Measurements from ENCODE around the gene CLIC6.
A peak's percentile ranks its signal among the peaks of the same experiment; 100 is the strongest.
"Not testable (repeated sequence)": the region's sequence is repeated elsewhere in the genome, so short reads cannot be mapped to it uniquely, and the experiment has no call there.

Gene CLIC6

GRCh38 chr21:34693192-34693810 lies 24.5 kb downstream of the CLIC6 start:
- peak; percentile 16 for DNase-seq

DNA sequence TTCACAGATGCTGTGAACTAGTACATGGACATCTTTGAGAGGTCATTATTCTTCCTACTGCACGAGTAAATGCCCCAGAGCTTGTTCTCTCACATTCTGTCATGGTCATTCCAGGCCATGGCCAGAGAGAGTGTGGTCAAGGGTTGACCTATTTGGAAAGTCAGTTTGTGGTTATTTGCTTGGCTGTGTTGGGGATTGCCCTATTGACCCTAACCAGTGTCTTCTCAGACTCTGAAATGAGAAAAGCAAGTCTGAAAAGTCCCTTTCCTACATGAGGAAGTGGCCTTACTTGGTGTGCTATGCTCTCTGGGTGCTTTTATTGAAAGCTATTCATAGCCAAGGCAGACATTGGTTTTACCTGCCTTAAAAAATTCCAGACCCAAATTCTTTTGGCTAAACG lies 26.6 kb downstream of the CLIC6 start:
- DNase-seq = no peak

GRCh38 chr21:34696121-34696520 lies 27.3 kb downstream of the CLIC6 start:
- DNase-seq = no peak

GRCh38 chr21:34697826-34698225 lies 29.0 kb downstream of the CLIC6 start:
- no peak for DNase-seq

DNA sequence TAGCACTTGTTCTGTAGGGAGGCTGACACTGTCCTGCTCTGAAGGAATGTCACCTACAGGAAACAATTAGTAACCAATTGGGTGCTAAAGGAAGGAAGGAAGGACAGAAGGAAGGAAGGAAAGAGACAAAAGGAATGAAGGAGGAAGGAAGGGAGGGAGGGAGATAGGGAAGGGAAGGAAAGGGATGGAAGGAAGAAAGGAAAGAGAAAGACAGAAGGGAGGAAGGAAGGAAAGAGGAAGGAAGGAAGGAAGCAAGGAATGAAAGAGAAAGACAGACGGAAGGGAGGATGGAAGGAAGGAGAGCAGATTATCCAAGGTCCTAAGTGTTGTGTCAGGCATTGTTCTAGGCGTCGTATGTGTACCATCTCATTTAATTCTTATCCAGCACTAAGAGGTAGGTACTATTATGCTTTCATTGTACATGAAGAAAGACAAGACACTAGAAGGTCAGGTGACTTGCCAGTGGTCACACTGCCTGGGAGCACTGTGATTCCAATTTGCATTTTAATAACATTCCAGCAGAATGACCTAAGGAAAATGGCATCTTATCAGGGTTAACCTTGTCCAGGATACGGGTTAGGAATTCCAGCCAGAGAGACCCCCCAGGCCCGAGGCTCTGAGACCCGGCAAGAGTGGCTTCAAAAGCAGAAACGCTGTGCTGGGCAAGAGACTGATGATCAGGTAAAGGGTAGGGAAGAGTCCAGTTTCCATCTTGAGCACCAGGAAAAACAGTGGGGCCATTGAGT lies 29.6 kb downstream of the CLIC6 start:
- no peak for DNase-seq

GRCh38 chr21:34700605-34701004 lies 31.8 kb downstream of the CLIC6 start:
- no peak for DNase-seq

- no peak for DNase-seq
Observed at GRCh38 chr21:34701726-34702125, 32.9 kb downstream of the CLIC6 start.

GRCh38 chr21:34702341-34703170 lies 33.8 kb downstream of the CLIC6 start:
- no peak for DNase-seq

DNA sequence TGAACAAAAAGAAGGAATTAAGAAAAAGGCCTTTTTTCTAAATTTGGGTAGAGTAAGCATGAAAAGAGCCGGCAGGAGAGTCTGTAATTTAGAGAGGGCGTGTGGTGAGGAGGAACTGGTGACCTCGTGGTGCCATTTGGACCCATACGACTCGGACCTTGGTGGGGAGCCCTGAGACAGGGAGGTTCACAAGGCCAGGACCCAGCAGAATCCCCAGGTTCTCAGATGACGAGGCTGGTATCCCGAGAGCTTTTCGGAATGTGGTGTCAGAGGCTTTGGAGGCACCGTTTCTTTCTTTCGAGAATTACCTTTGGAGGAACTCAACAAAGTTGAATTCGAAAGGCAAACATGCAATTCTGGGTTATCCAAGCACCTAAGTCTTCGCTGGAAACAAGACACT lies 34.8 kb downstream of the CLIC6 start:
- DNase-seq = no peak

- DNase-seq = no peak
Observed at GRCh38 chr21:34704119-34704518, 35.3 kb downstream of the CLIC6 start.

DNA sequence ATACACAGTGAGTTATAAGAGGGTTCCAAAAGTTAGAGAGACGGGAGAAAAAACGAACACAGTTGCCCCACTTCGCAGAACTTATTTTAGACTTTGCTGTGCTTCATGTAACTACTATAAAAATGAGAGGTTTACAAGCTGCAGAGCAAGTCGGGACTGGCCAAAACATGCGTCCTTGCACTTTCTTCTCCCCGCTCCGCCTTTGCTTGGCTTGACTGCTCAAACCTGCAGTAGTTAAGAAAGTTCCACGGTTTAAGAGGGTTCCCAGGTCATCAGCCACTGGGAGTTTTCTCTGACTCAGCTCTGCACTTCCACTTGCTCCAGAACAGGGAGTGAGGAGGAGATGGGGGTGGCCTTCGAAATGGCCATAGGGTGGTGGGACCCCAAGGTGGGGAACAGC lies 36.2 kb downstream of the CLIC6 start:
- no peak for DNase-seq

GRCh38 chr21:34706337-34706736 lies 37.5 kb downstream of the CLIC6 start:
- no peak for DNase-seq

DNA sequence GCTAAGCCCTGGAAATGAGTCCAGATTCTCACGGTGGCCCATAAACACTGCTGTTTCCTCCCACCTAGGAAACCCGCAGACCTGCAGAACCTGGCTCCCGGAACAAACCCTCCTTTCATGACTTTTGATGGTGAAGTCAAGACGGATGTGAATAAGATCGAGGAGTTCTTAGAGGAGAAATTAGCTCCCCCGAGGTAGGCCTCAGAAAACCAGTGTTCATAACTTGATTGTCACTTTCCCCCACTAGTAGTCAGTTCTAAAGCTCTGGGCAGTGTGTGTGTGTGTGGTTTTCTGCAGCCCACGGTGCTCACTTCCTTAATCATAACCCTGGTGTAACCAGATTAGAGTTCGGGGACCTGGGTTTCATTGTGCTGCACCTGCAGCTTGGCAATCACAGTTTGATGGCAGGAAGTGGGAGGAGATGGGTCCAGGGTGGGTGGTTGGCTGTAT lies 39.1 kb downstream of the CLIC6 start:
- no peak for DNase-seq

DNA sequence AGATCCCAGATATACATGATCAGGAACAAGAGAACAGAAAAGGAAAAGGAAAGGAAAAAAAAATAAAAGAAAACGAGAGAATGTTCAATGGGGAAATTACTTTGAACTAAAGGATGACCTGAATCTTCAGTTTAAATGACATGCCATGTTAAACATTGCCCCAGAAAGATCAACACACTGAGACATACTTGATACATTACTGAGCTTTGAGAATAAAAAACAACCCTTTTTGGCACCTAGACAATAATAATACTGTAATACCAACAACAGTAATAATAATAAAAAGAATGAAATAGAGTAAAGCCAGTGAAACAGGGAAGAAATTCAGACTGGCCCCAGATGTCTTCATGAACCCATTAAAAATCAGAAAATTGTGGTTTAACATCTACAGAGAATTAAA lies 44.8 kb downstream of the CLIC6 start:
- DNase-seq = no peak

GRCh38 chr21:34715518-34715917 lies 46.7 kb downstream of the CLIC6 start:
- DNase-seq = no peak

- no peak for DNase-seq
Observed at GRCh38 chr21:34715985-34716596, 47.3 kb downstream of the CLIC6 start.

GRCh38 chr21:34718529-34718928 lies 49.7 kb downstream of the CLIC6 start:
- DNase-seq = not testable (repeated sequence)

DNA sequence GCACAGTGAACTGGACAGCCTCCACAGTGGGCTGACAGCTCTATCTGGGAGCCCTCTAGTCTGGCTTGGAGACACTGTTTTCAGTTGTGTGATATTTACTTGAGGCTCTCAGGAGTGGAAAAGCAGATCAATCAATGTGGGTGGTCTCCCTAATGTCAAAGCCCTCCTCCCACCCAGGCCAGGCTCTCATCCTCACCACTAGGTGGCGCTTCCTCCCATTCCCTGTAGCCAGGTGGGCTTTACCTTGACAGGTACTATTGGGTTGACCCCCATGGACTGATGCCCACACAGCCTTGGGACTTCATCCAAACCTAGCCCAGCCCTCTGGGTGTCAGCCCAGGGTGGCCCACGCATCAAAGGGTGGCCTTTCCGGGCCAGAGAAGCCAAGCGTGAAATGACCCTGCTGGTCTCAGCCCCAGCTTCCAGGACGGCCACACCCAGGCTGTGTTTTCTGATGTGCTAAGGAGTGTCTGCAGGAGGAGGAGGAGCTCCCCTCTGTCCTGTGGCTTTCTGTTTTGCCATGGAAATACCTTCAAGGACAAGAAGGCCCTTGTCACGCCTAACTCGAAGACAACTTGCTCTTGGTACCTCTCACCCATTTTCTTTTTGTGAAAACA lies 54.0 kb downstream of the CLIC6 start:
- DNase-seq = no peak

DNA sequence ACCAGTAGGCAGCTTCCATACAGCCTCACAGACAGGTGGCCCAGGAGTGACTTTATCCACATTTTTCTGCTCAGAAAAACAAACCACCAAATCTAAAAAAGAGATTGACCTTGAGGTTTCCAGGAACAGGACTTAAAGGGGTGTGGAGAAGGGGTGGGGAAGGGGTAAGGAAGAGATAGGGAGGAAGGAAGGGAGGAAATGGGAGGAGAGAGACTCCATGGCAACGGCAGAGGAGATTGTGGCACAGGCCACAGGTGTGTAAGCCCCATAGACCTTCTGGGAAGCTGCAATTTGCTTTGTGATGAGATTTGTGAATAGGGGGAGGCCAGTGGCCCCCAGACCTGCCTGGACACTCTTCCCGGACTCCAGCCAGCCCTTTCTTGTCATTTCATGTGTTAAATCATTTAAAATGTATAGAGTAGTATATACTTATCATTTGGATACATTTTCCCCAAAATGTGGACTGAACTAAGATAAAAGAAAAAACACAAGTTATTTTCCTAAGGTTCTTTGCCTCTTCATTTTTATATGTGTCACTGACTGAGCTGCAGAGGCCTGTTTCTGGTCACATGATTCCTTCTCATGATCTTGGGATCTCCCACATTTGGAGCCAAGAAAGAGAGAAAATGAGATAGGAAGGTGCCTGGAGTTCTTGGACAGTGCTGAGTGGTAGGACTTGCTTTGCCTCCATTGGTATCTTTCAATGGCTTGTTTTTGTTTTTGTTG lies 55.5 kb downstream of the CLIC6 start:
- DNase-seq = no peak

GRCh38 chr21:34724857-34725195 lies 56.0 kb downstream of the CLIC6 start:
- DNase-seq = no peak

GRCh38 chr21:34726627-34727337 lies 58.0 kb downstream of the CLIC6 start:
- no peak for DNase-seq

DNA sequence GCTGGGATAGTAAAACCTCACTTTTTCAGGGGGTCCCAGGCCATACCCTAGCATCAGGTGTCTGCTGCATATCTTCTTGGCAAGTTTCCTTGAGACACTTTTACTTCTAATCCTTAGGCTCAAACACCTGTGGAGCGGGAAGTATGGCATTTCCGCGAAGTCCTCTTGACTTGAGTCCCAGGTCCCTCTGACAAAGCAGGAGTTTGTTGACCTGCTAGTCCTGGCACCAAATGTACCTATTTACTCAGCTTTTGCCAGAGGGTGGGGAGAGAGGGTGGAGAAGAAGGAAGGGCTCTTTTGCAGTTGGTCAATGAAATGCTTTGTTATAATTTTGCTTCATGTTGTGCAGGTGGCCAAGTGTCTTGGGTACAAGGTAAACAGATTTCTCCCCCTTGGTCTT lies 59.7 kb downstream of the CLIC6 start:
- no peak for DNase-seq
